WI38 (cell line): ENCODE results near the gene HTRA3.

Experiments
- H3K4me3 ChIP-seq: 2 replicates; pipeline ENCODE4 v1.5.1; 2011; ENCODE audit warnings: low read depth, mild to moderate bottlenecking, control low read depth, low read length
- CTCF ChIP-seq: IDR thresholded peaks from 2 replicates; pipeline ENCODE4 v1.5.1; 2012; ENCODE audit warnings: low read depth, mild to moderate bottlenecking, control low read depth, low read length

The HTRA3 gene

DNA sequence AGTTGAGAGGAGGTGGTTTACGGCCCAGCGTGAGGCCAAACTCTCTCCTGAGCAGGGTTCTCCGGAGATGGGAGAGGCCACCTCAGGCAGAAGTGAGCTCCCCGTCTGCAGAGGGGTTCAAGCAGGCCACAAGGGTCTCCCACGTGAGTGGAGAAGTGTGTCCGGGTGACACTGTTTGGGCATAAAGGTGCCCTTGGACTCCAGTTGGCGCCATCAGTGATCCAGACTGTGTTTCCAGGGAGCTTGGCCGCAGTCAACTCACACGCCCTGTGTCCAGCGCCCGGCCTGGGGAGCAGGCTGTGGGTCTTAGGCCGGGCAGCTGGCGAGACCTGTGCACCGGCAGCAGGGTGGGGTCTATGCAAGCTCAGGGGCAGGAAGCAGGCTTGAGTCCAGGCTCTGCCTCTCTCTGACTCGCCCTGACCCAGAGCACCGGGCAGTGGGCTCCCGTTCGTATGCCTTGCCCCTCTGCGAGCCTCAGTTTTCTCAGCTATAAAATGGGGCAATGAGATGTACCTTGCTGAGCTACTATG lies 24.6 kb upstream of the HTRA3 start:
- H3K4me3 ChIP-seq: no peak overlapping the region

DNA sequence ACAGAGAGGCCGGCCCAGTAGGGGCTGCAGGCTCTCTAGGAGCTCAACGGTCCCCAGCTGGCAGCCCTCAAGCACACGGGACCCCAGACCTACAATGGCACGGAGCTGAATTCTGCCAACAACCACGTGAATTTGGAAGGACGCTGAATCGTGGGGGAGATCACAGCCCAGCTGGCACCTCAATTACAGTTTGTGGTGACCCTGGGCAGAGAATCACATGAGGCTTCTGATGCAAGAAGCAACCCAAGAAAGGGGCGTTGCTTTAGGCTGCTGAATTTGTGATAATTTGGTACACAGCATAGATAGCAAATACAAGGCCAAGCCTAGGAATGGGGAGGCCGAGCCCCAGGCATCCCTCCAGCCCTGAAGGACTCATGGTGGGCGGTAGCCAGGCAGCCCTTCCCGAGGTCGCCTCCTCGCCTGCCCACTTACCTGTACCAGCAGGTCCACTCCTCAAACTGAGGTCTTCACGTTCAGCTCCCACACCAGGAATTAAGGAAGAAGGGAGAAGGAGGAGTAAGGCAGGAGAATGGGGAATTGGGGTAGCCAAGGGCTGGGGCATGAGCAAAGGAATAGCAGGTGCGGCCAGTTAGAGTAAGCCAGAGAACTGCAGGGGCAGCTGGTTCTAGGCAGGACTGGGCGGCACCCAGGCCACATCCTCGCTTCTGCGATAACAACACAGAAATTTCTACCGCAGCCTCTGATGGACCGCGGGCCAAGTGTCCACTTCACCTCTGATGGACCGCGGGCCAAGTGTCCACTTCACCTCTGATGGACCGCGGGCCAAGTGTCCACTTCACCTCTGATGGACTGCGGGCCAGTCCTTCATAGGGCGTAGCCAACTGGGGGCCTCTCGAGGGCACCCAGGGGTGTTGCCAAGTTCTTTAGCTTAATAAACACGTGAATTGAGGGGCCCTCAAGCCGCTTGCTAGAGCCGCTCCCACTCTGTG lies 23.4 kb upstream of the HTRA3 start:
- H3K4me3 ChIP-seq: no peak overlapping the region
- TF ChIP-seq CTCF: no peak

More for the DNA sequence above, 24.6 kb upstream of the HTRA3 start:
- no peak for TF ChIP-seq CTCF

DNA sequence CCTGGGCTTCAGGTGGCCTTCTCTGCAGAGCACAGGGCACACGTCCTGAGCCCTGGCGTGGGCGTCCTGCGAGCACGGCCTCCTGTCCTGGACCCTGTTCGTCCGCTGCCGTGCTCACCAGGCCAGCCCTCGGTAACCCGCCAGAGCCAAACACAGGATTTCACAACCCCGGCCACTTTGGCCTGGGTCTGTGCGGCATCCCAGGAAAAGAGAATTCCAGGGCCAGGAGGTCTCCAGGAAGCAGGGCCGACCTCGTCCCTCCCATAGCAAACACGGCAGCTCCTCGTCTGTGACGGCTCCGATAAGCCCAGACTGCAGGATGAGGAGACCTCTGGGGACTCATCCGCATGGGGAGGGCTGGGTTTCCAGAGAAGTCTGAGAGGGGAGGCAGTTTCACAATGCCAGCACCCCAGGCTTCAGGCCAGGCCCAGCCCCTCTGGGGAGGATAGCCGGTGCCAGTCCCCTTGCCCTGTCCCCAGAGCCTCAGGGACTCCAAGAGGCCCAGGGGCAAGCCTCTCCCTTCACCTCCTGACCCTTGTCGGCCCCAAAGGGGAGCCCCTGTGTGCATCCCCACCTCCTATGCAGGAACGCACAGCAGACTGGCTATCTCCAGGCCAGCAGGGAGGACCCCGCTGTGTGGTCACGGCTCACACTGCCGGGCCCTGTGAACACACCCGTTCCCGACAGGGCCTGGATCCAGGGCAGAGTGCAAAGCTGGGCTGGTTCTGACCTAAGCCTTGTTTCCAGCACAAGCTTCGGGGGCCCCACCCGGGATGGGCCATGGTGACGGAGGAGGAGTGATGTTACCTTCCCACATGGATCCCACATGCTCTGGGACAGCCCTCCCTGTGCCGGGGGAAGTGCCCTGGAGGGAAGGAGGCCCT lies 22.3 kb upstream of the HTRA3 start:
- no peak overlapping the region for H3K4me3 ChIP-seq
- TF ChIP-seq CTCF: no peak

DNA sequence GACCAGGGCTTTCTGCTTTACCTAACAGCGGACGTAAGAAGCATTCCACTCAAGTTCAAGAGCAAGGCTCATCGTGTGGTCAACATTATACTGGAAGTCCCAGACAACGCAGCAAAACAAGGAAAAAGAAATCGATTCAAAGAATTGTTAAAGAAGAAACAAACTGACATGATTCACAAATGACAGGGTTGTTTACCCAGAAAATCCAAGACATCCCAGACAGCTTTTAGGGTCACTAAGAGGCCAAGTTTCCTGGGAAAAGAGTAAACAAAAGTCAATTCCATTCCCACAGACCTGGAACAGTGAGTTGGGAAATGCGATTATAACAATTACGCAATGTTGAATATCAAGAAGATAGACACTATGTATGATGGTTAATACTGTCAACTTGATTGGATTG lies 21.5 kb upstream of the HTRA3 start:
- H3K4me3 ChIP-seq: no peak overlapping the region
- TF ChIP-seq CTCF: no peak

DNA sequence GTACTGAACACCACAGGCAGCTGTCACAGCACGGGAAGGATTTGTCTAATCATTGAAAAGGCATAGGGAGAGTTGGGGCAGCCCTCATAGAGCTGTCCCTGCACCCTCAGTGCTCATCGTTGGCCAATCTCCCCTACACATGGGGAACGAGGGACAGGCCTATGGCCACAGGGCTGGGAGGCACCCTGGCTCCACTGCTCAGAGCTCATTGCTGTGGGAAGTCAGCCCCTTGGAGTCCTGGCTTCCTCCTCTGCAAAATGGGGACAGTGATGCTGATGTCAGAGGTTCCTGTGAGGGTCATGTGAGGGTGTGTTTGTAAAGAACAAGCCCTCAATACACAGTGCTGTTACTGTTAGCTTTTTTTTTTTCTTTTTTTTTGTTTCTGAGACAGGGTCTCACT lies 19.3 kb upstream of the HTRA3 start:
- TF ChIP-seq CTCF: no peak
- no peak overlapping the region for H3K4me3 ChIP-seq

DNA sequence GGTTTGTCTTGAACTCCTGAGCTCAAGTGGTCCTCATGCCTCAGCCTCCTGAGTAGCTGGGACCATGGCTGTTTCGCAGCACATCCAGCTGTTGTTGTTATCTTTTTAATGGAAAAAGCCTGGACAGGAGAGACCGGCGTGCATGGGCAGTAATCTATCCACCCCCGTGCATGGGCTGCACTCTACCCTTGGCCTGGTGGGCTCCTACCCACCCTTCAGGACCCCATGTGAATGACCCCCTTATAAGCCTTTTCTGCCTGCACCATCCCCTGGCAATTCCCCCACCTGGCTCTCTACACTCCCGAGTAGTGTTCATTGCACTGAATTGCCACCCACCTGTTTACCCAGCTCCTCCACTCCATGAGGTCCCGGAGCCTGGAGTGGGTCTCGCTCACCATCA lies 18.9 kb upstream of the HTRA3 start:
- no peak overlapping the region for H3K4me3 ChIP-seq
- TF ChIP-seq CTCF: no peak
